CD4-positive, alpha-beta T cell (primary cell): Measurements from ENCODE around the gene CERS6. TPM values are rescaled to one million over a fixed set of nuclear protein-coding genes. Genes with fewer than 3 reads are reported as not detected.
"Not testable (repeated sequence)": the region's sequence is repeated elsewhere in the genome, so short reads cannot be mapped to it uniquely, and the experiment has no call there.

Source experiments
- ATAC-seq: fragments of 200-7000 bp; cut with Tn5 transposase; one replicate; pipeline ENCODE4 v1.10.0; 2022; ENCODE audit warnings: mild to moderate bottlenecking; ENCODE audit not compliant: poor library complexity
- CTCF ChIA-PET: fragments of 350-600 bp; sonication (Branson Sonifier 250); formaldehyde crosslinking; loops from one replicate; lab custom pipeline; 2021; ENCODE audit warnings: antibody characterized with exemption, inconsistent platforms; lab: Charles Lee
- POLR2A ChIA-PET: fragments of 350-600 bp; sonication (Branson Sonifier 250); formaldehyde crosslinking; loops from one replicate; lab custom pipeline; 2021; ENCODE audit warnings: antibody characterized with exemption, inconsistent platforms; lab: Charles Lee
- DNase-seq, 14 experiments: peaks; one replicate each; pipeline ENCODE4 v3.0.0-alpha.2; 2013 to 2020; ENCODE audit warnings: mixed read lengths in 2 of 14
- H3K27ac ChIP-seq, 2 donors: one replicate each; pipeline versions ENCODE4 v1.5.1 to v1.7.0; 2013; ENCODE audit warnings: low read length in 2 of 2, low read depth in 1 of 2, mild to moderate bottlenecking in 1 of 2
- H3K27me3 ChIP-seq, 2 experiments: 1 replicate in 1 of 2; 2 replicates in 1 of 2; pipeline versions ENCODE4 v1.6.1 to v1.7.0; 2013; ENCODE audit warnings: low read length in 2 of 2, control low read depth in 1 of 2, mild to moderate bottlenecking in 1 of 2, moderate library complexity in 1 of 2; ENCODE audit not compliant: insufficient read depth in 2 of 2, control insufficient read depth in 1 of 2
- H3K36me3 ChIP-seq: one replicate; pipeline ENCODE4 v1.6.1; 2013; ENCODE audit warnings: low read length, control low read depth; ENCODE audit not compliant: insufficient read depth
- H3K4me1 ChIP-seq: one replicate; pipeline ENCODE4 v1.6.1; 2013; ENCODE audit warnings: low read length, control low read depth; ENCODE audit not compliant: insufficient read depth
- H3K4me3 ChIP-seq: one replicate; pipeline ENCODE4 v1.5.1; 2013; ENCODE audit warnings: mild to moderate bottlenecking, low read length, moderate library complexity
- H3K9me3 ChIP-seq, 2 experiments: 1 replicate in 1 of 2; 2 replicates in 1 of 2; pipeline versions ENCODE4 v1.6.1 to v1.7.0; 2013; ENCODE audit warnings: low read length in 2 of 2, mild to moderate bottlenecking in 2 of 2, control low read depth in 1 of 2, moderate library complexity in 1 of 2; ENCODE audit not compliant: control insufficient read depth in 1 of 2, insufficient read depth in 1 of 2
- H3K27ac Mint-ChIP-seq: one replicate; pipeline ENCODE4 v1.8.0; 2020; ENCODE audit warnings: mixed read lengths
- H3K27me3 Mint-ChIP-seq: one replicate; pipeline ENCODE4 v1.8.0; 2021; ENCODE audit warnings: mixed read lengths
- H3K36me3 Mint-ChIP-seq: one replicate; pipeline ENCODE4 v1.8.0; 2021; ENCODE audit warnings: low read depth, mixed read lengths
- H3K4me1 Mint-ChIP-seq: one replicate; pipeline ENCODE4 v1.8.0; 2021; ENCODE audit warnings: low read depth, mixed read lengths
- H3K4me3 Mint-ChIP-seq: one replicate; pipeline ENCODE4 v1.8.0; 2020; ENCODE audit warnings: mild to moderate bottlenecking, mixed read lengths
- H3K9me3 Mint-ChIP-seq: one replicate; pipeline ENCODE4 v1.8.0; 2020; ENCODE audit warnings: mixed read lengths
- intact Hi-C, 2 experiments: fragments of 100-400 bp; cut with DNase I in 1 of 2; cut with micrococcal nuclease in 1 of 2; formaldehyde crosslinking; loops; one replicate each; pipeline versions ENCODE4 v1.15.1 to v1.9.0; 2023 to 2025; cut with DNase I, micrococcal nuclease
- total RNA-seq, 174 experiments: library from RNA in 2 of 174; stranded (reverse) in 2 of 174; gene quantifications; one replicate each; pipeline ENCODE4 v1.2.3 and lab custom pipeline; 2021 to 2026
- TF ChIP-seq, protein P1 (sequence below): fragments of 200-600 bp; IDR thresholded peaks from one replicate; pipeline ENCODE4 v1.8.0; 2022; ENCODE audit warnings: antibody characterized with exemption, mild to moderate bottlenecking

The CERS6 gene
- total RNA-seq, 2 experiments from 2014 or later = 16.9 to 17.9 TPM

DNA sequence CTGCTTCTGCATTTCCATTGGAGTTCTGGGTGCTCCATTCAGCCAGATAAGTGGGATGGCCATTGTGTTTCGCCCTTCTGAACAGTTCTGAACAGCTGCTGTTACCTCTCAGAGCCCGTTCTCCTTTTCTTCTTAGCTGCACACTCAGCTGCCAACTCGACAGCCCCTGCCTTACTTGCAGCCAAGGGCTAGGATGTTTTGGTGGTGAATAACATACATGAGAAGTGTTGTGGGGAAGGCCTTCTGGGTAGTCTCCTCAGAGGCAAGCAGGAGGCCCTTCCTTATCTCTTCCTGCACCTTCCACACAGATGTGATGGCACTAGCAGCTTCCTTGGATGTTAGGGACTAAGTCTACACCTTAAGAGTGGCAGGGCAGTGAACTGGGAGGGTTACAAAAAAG is 207.9 kb downstream of the CERS6 start:
- POLR2A ChIA-PET = no interaction called here

DNA sequence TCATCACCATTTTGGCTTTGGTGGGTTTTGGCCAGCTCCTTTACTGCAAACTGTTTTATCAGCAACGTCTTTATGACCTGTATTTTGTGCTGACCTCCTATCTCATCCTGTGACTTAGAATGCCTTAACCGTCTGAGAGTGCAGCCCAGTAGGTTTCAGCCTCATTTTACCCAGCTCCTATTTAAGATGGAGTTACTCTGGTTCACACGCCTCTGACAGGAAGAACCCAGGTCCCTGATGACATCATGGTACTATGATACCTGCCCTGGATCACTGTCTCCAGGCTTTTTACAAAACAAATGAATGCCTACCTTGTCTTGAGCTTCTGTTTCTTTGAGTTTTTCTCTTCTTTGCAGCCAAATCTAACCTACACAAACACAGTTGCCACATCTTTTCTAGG is 208.6 kb downstream of the CERS6 start:
- peaks cover 47% of the 10 kb centered on the region for H3K4me1 Mint-ChIP-seq
- DNase-seq, intact Hi-C loops, H3K4me3 Mint-ChIP-seq, H3K4me1 ChIP-seq, H3K27me3 Mint-ChIP-seq, H3K27me3 ChIP-seq, H3K4me3 ChIP-seq, H3K9me3 ChIP-seq, H3K9me3 Mint-ChIP-seq, H3K27ac ChIP-seq, POLR2A ChIA-PET, H3K27ac Mint-ChIP-seq, ATAC-seq, H3K36me3 Mint-ChIP-seq, H3K36me3 ChIP-seq: not testable (repeated sequence)
- CTCF ChIA-PET = interaction anchor here (1.1 kb wide), 1 partner anchor 9 kb away, joined by 3 read pairs; no protein-coding TSS in a partner anchor

More for the DNA sequence above, 207.9 kb downstream of the CERS6 start:
- Histone ChIP-seq H3K9me3 (no peaks in the 10 kb centered on the region), H3K27ac (no peak overlapping the region), H3K4me3 (no peak overlapping the region), H3K4me1 (peaks cover 3% of the 10 kb centered on the region), H3K27me3 (no peaks in the 10 kb centered on the region), H3K36me3 (no peaks in the 10 kb centered on the region)
- peaks cover 40% of the 10 kb centered on the region for H3K4me1 Mint-ChIP-seq
- intact Hi-C loops = no loop called here
- H3K36me3 Mint-ChIP-seq = peaks cover 6% of the 10 kb centered on the region
- no peak for ATAC-seq
- CTCF ChIA-PET = no interaction called here
- no peaks in the 10 kb centered on the region for H3K27me3 Mint-ChIP-seq
- H3K27ac Mint-ChIP-seq = no peak overlapping the region
- H3K9me3 Mint-ChIP-seq = no peaks in the 10 kb centered on the region
- DNase-seq = no peak
- TF ChIP-seq, protein P1, sequence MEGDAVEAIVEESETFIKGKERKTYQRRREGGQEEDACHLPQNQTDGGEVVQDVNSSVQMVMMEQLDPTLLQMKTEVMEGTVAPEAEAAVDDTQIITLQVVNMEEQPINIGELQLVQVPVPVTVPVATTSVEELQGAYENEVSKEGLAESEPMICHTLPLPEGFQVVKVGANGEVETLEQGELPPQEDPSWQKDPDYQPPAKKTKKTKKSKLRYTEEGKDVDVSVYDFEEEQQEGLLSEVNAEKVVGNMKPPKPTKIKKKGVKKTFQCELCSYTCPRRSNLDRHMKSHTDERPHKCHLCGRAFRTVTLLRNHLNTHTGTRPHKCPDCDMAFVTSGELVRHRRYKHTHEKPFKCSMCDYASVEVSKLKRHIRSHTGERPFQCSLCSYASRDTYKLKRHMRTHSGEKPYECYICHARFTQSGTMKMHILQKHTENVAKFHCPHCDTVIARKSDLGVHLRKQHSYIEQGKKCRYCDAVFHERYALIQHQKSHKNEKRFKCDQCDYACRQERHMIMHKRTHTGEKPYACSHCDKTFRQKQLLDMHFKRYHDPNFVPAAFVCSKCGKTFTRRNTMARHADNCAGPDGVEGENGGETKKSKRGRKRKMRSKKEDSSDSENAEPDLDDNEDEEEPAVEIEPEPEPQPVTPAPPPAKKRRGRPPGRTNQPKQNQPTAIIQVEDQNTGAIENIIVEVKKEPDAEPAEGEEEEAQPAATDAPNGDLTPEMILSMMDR = no peak
- no peak overlapping the region for H3K4me3 Mint-ChIP-seq

DNA sequence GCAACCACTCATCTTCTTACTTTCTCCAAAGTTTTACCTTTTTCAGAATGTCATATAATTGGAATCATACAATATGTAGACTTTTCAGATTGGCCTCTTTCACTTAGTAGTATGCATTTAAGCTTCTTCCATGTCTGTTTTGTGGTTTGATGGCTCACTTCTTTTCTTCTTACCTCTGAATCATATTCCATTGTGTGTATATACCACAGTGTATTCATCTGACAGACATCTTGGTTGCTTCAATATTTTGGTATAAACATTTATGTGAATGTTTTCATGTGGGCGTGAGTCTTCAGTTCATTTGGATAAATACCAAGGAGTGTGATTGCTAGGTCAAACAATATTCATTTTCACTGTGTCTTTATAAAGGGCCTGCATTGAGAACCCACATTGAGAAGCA is 210.3 kb downstream of the CERS6 start:
- no peak overlapping the region for H3K4me3 ChIP-seq
- Mint-ChIP-seq H3K27me3 (no peaks in the 10 kb centered on the region), H3K4me3 (no peak overlapping the region), H3K36me3 (peaks cover 6% of the 10 kb centered on the region), H3K4me1 (peaks cover 57% of the 10 kb centered on the region), H3K9me3 (no peaks in the 10 kb centered on the region), H3K27ac (no peak overlapping the region)
- no peaks in the 10 kb centered on the region for H3K36me3 ChIP-seq
- intact Hi-C loops = no loop called here
- ATAC-seq (no peak), DNase-seq (no peak)
- peaks cover 3% of the 10 kb centered on the region for H3K4me1 ChIP-seq
- H3K27ac ChIP-seq = no peak overlapping the region
- no peaks in the 10 kb centered on the region for H3K9me3 ChIP-seq
- no peaks in the 10 kb centered on the region for H3K27me3 ChIP-seq
- TF ChIP-seq, protein P1 = no peak
- ChIA-PET CTCF (no interaction called here), POLR2A (no interaction called here)

GRCh38 chr2:168667156-168667555 is 211.1 kb downstream of the CERS6 start:
- intact Hi-C loops = no loop called here
- no peak overlapping the region for H3K4me3 ChIP-seq
- H3K27me3 ChIP-seq = no peaks in the 10 kb centered on the region
- H3K4me1 ChIP-seq = peaks cover 3% of the 10 kb centered on the region
- Mint-ChIP-seq H3K27me3 (no peaks in the 10 kb centered on the region), H3K4me1 (peaks cover 57% of the 10 kb centered on the region), H3K36me3 (peaks cover 6% of the 10 kb centered on the region), H3K4me3 (no peak overlapping the region), H3K27ac (no peak overlapping the region), H3K9me3 (no peaks in the 10 kb centered on the region)
- H3K9me3 ChIP-seq = no peaks in the 10 kb centered on the region
- CTCF ChIA-PET = no interaction called here
- no peaks in the 10 kb centered on the region for H3K36me3 ChIP-seq
- ATAC-seq (no peak), DNase-seq (no peak)
- POLR2A ChIA-PET = no interaction called here
- TF ChIP-seq, protein P1 = no peak
- no peak overlapping the region for H3K27ac ChIP-seq
